Testis (tissue), 3 donors: ENCODE results near the gene ARHGAP31. TPM values are rescaled to one million over a fixed set of nuclear protein-coding genes. Genes with fewer than 3 reads are reported as not detected.

Experiments
- DNase-seq: peaks from one replicate; pipeline ENCODE4 v3.0.0-alpha.2; 2019
- H3K27ac ChIP-seq, 2 donors: fragments of 200-600 bp; sonication (generic); one replicate each; pipeline ENCODE4 v1.5.1; 2019
- H3K27me3 ChIP-seq: fragments of 200-600 bp; sonication (generic); one replicate; pipeline ENCODE4 v1.5.1; 2019
- H3K36me3 ChIP-seq: fragments of 200-600 bp; sonication (generic); one replicate; pipeline ENCODE4 v1.5.1; 2017; ENCODE audit warnings: low read depth; ENCODE audit errors: missing control alignments
- H3K4me1 ChIP-seq: fragments of 200-600 bp; sonication (generic); one replicate; pipeline ENCODE4 v1.5.1; 2019
- H3K4me3 ChIP-seq, 2 donors: fragments of 200-600 bp; sonication (generic); one replicate each; pipeline ENCODE4 v1.5.1; 2017 to 2019
- H3K9me3 ChIP-seq: fragments of 200-600 bp; sonication (generic); one replicate; pipeline ENCODE4 v1.5.1; 2017
- POLR2A ChIP-seq: fragments of 450-650 bp; IDR thresholded peaks from one replicate; pipeline ENCODE4 v1.6.1; 2017; ENCODE audit warnings: antibody characterized with exemption, mild to moderate bottlenecking, moderate library complexity
- WGBS, 2 donors: methylation state at CpG; one replicate each; pipeline ENCODE4 v1.1.5; 2018; 5-methylcytosine and 5-hydroxymethylcytosine counted together
- intact Hi-C: fragments of 100-400 bp; cut with DNase I; formaldehyde crosslinking; loops from one replicate; pipeline ENCODE4 v1.15.1; 2023; ENCODE audit warnings: low total_unique reads
- polyA plus RNA-seq: library from polyadenylated mRNA; stranded (reverse); fragments of 350-450 nt; fragmentation: Illumina TruSeq; extraction: RNeasy Lipid Tissue Mini Kit (QIAGEN cat#74804); gene quantifications from one replicate; pipeline ENCODE4 v1.2.3, GENCODE V29; 2014; ENCODE audit warnings: low read depth, low replicate concordance; ENCODE audit not compliant: insufficient read depth
- total RNA-seq, 2 donors: library from RNA; depleted of rRNA; stranded (reverse); fragments of >200 nt; gene quantifications; one replicate each; pipeline ENCODE4 v1.2.3, GENCODE V29; 2016
- TF ChIP-seq, protein P1 (sequence below), 3 experiments: fragments of 450-650 bp in 2 of 3; fragments of 200-600 bp in 1 of 3; sonication (generic) in 1 of 3; IDR thresholded peaks; one replicate each; pipeline ENCODE4 v1.5.1; 2016 to 2019; ENCODE audit warnings: antibody characterized with exemption in 3 of 3, mild to moderate bottlenecking in 2 of 3, moderate library complexity in 1 of 3

ARHGAP31 gene
- total and polyA plus RNA-seq, 3 donors from 2014 or later: 5.2 to 6.2 (median 5.6) TPM

DNA sequence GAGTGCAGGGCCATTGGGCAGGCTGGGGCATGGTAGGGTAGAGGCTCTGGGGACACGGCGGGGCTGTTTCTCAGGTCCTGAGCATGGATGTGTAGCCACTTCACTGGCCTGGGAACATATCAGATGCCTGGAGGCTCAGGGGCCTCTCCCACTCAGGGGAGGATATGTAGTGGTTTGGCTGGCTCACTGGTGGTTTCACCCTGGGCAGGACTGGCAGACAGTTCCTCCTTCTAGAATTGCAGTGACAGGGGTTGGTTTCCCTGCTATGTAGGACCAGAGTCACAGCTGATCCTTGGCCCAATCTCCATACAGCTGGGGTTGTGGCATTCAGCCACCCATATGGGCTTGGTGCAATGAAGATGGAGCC, 4.8 kb upstream of the ARHGAP31 start:
- H3K36me3 ChIP-seq: no peaks in the 10 kb centered on the region
- DNase-seq: no peak
- intact Hi-C loops: no loop called here
- H3K4me3 ChIP-seq: no peak overlapping the region
- H3K9me3 ChIP-seq: no peaks in the 10 kb centered on the region
- no peaks in the 10 kb centered on the region for H3K27me3 ChIP-seq
- WGBS, 2 donors: 90% methylated on average over 2 of the region's 2 CpGs
- no peaks in the 10 kb centered on the region for H3K4me1 ChIP-seq
- no peak for TF ChIP-seq POLR2A
- TF ChIP-seq, protein P1, sequence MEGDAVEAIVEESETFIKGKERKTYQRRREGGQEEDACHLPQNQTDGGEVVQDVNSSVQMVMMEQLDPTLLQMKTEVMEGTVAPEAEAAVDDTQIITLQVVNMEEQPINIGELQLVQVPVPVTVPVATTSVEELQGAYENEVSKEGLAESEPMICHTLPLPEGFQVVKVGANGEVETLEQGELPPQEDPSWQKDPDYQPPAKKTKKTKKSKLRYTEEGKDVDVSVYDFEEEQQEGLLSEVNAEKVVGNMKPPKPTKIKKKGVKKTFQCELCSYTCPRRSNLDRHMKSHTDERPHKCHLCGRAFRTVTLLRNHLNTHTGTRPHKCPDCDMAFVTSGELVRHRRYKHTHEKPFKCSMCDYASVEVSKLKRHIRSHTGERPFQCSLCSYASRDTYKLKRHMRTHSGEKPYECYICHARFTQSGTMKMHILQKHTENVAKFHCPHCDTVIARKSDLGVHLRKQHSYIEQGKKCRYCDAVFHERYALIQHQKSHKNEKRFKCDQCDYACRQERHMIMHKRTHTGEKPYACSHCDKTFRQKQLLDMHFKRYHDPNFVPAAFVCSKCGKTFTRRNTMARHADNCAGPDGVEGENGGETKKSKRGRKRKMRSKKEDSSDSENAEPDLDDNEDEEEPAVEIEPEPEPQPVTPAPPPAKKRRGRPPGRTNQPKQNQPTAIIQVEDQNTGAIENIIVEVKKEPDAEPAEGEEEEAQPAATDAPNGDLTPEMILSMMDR (IDR thresholded peaks at IDR 0.05): no peak
- no peak overlapping the region for H3K27ac ChIP-seq

DNA sequence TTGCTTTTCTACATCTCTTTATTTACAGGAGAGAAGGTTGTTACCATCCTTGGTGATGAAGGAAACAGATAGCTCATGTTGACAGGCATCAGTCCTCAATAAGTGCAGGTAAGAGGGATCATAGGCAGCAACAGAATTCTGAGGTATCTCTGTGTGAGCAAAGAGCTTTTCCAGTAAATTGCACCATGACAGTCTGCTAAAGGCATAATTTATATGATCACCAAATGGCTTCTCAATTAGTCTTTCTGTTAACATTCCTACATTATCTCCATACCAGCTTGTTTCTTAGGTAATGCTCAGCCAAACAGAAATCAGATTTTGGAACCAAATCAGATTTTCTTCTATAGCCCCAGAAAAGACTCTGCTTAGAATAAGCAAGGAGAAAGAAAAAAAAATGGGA, 3.6 kb upstream of the ARHGAP31 start:
- H3K4me1 ChIP-seq: no peaks in the 10 kb centered on the region
- H3K36me3 ChIP-seq: no peaks in the 10 kb centered on the region
- H3K27me3 ChIP-seq: no peaks in the 10 kb centered on the region
- DNase-seq: no peak
- no peak overlapping the region for H3K4me3 ChIP-seq
- intact Hi-C loops: no loop called here
- H3K27ac ChIP-seq: no peak overlapping the region
- no peaks in the 10 kb centered on the region for H3K9me3 ChIP-seq
- TF ChIP-seq POLR2A: no peak
- TF ChIP-seq, protein P1 (IDR thresholded peaks at IDR 0.05): no peak

DNA sequence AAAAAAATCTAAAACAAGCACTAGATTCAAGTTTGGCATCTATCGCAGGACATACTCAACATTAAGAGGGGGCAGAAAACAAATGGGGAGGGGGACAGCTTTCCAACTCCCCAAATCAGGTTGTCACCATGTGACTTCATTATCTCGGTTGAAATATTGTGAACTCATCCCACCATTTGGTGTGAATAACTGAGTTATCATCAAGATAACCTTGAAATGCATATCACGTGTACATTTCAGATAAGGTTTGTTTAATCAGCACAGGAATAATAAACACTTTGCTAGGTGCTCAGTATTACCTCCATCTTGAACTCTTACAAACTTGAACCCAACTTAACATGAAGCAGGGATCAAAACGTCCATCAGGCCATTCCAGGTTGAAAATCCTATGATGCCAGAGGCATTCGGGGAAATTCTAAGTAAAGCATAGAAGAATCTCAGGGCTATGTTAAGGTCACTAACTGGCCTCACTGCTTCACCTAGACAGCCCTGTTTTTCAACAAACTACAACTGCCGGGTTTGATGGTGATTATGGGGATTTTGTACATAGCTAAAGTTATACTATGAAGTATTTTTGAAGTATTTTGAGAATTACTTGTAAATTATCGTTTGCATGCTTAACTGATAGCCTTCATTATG, 3.0 kb upstream of the ARHGAP31 start:
- 81 to 86% methylated on average over 7 of the region's 7 CpGs for WGBS, 2 donors
- no peak overlapping the region for H3K27ac ChIP-seq

DNA sequence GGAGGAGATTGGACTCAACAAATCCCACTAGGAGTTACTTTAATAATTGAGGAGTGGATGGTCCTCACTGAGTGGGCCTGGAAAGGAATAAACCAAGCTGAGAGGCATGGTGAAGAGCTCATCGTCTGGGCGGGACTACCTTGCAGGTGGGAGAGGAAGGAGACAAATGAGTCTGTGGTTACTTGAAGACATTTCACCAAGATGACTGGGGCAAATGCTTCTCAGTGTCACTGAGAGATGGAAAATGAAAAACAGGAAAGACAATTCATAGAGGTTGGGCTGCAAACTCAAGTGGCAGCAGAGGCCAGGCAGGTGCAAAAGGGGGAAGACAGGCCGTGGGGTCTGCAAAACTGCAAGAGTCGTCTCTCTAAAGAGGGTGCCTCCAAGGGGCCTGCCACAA, 1.5 kb upstream of the ARHGAP31 start:
- no peak overlapping the region for H3K4me3 ChIP-seq
- H3K27me3 ChIP-seq: no peaks in the 10 kb centered on the region
- H3K36me3 ChIP-seq: no peaks in the 10 kb centered on the region
- TF ChIP-seq POLR2A: no peak
- TF ChIP-seq, protein P1 (IDR thresholded peaks at IDR 0.05): no peak
- no peaks in the 10 kb centered on the region for H3K4me1 ChIP-seq
- intact Hi-C loops: no loop called here
- H3K27ac ChIP-seq: no peak overlapping the region
- 83 to 85% methylated on average over 4 of the region's 4 CpGs for WGBS, 2 donors
- no peak for DNase-seq
- H3K9me3 ChIP-seq: no peaks in the 10 kb centered on the region

More for the DNA sequence above, 3.0 kb upstream of the ARHGAP31 start:
- intact Hi-C loops: no loop called here
- H3K9me3 ChIP-seq: no peaks in the 10 kb centered on the region
- no peak overlapping the region for H3K4me3 ChIP-seq
- H3K27me3 ChIP-seq: no peaks in the 10 kb centered on the region
- no peaks in the 10 kb centered on the region for H3K36me3 ChIP-seq
- no peaks in the 10 kb centered on the region for H3K4me1 ChIP-seq
- TF ChIP-seq POLR2A: no peak
- TF ChIP-seq, protein P1 (IDR thresholded peaks at IDR 0.05): no peak
- no peak for DNase-seq
